Left renal cortex interstitium (tissue), 4 donors: Measurements from ENCODE around the gene CHPT1. TPM values are rescaled to one million over a fixed set of nuclear protein-coding genes. Genes with fewer than 3 reads are reported as not detected.

Source experiments
- DNase-seq, 4 donors: peaks; one replicate each; pipeline ENCODE4 v3.0.0-alpha.2; 2013; ENCODE audit warnings: low read depth in 4 of 4, low spot score in 2 of 4, missing footprints in 1 of 4
- polyA plus RNA-seq, 4 donors: library from polyadenylated mRNA; unstranded; fragments of 120-200 nt; gene quantifications; one replicate each; pipeline ENCODE4 v1.2.1, GENCODE V29; 2013; ENCODE audit not compliant: insufficient read length in 4 of 4

CHPT1 gene
- polyA plus RNA-seq, 4 donors, result 38.5 to 45.5 (median 43.3) TPM

GRCh38 chr12:101759396-101760047 is 62.1 kb downstream of the CHPT1 start:
- DNase-seq, result no peak

- no peak for DNase-seq
Measured at GRCh38 chr12:101761350-101761749, 63.9 kb downstream of the CHPT1 start.

GRCh38 chr12:101761781-101762180 is 64.3 kb downstream of the CHPT1 start:
- DNase-seq, result no peak

- DNase-seq, result no peak
Measured at GRCh38 chr12:101763246-101763931, 65.9 kb downstream of the CHPT1 start.

- no peak for DNase-seq
Measured at GRCh38 chr12:101764051-101764792, 66.8 kb downstream of the CHPT1 start.

GRCh38 chr12:101767537-101767936 is 70.1 kb downstream of the CHPT1 start:
- no peak for DNase-seq

GRCh38 chr12:101768781-101769180 is 71.3 kb downstream of the CHPT1 start:
- DNase-seq, result no peak

- no peak for DNase-seq
Measured at GRCh38 chr12:101769865-101770264, 72.4 kb downstream of the CHPT1 start.

GRCh38 chr12:101772012-101772775 is 74.8 kb downstream of the CHPT1 start:
- no peak for DNase-seq

GRCh38 chr12:101773650-101774162 is 76.3 kb downstream of the CHPT1 start:
- peak in 3 of 4 donors; percentile 19 to 31 (median 28) for DNase-seq

GRCh38 chr12:101775816-101776215 is 78.4 kb downstream of the CHPT1 start:
- no peak for DNase-seq

- no peak for DNase-seq
Measured at GRCh38 chr12:101777485-101777884, 80.0 kb downstream of the CHPT1 start.

- no peak for DNase-seq
Measured at GRCh38 chr12:101777978-101778377, 80.5 kb downstream of the CHPT1 start.

Other genes with a start within 250 kb of the CHPT1 start
- not detected for gene SPIC, start 222.3 kb upstream of the CHPT1 start, polyA plus RNA-seq
- under 1 TPM in 1 of 4 donors, not detected in 3; 0.33 TPM for gene MYBPC1, start 102.7 kb upstream of the CHPT1 start, polyA plus RNA-seq
- 1 to 10 TPM in 2 of 4 donors, under 1 TPM in 2; 0.07 to 2.2 (median 1.2) TPM for gene SYCP3, start 41.8 kb downstream of the CHPT1 start, polyA plus RNA-seq
- gene GNPTAB, start 133.3 kb downstream of the CHPT1 start, polyA plus RNA-seq, result 10 to 100 TPM; 31.8 to 39.2 (median 35.8) TPM
- 10 to 100 TPM; 16.2 to 19.7 (median 19.1) TPM for gene DRAM1, start 179.9 kb downstream of the CHPT1 start, polyA plus RNA-seq